COR-L47 (cell line): ENCODE data around the gene GNAI1.

Source experiments
- DNase-seq: peaks from one replicate; lab custom pipeline; 2025; lab: John Stamatoyannopoulos, UW

GNAI1 gene

GRCh38 chr7:80213814-80214213 is 79.2 kb downstream of the GNAI1 start:
- no peak for DNase-seq

- no peak for DNase-seq
Observed at GRCh38 chr7:80215734-80216133, 81.1 kb downstream of the GNAI1 start.

DNA sequence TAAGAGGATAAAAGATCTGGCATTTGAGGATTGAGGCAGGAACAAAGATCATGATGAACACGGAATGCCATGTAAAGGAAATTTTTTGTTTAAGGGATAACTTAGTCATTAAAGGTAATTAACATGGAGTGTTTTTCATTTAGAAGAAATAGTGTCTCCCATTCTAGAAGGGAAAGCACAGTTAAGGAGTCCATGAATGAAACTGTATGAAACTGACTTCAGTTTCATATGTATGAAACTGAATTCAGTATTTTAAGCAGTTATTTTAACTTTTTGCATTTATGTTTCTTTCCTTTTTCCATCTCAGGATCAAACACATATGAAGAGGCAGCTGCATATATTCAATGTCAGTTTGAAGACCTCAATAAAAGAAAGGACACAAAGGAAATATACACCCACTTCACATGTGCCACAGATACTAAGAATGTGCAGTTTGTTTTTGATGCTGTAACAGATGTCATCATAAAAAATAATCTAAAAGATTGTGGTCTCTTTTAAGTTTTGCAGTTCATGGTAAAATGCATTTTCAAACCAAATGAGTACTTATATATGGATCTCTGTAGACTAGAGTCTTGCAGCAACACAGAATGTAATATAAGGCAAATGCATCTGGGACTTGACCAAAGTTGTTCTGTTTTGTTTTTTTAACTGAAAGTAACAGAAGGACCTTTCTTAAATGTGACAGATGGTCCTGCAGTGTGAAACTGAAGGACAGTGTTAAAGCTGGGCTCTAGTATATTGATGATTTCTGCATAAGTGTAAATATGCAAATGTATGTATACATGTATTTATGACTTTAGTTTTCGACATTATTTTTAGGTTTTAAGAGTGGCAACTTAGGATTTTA is 82.6 kb downstream of the GNAI1 start:
- DNase-seq = no peak

DNA sequence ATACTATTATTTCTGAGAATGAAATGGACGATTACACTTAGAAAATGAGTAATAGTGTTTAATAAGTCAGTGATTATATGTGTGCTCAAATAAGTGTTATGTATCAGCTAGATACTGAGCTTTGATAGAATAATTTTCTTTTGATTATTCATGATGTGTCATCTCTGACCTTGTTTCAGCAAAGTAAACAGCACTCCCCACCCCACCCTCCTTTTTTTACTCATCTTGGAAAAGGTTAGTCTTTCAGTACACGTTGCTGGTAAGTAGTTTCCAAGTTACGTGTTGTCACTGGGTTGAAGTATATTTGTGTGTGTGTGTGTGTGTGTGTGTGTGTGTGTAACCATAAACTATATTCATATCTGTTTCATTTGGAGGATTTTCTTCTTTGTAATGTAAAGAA is 84.1 kb downstream of the GNAI1 start:
- no peak for DNase-seq

GRCh38 chr7:80220022-80220634 is 85.5 kb downstream of the GNAI1 start:
- DNase-seq = no peak

GRCh38 chr7:80224415-80224814 is 89.8 kb downstream of the GNAI1 start:
- DNase-seq = no peak

DNA sequence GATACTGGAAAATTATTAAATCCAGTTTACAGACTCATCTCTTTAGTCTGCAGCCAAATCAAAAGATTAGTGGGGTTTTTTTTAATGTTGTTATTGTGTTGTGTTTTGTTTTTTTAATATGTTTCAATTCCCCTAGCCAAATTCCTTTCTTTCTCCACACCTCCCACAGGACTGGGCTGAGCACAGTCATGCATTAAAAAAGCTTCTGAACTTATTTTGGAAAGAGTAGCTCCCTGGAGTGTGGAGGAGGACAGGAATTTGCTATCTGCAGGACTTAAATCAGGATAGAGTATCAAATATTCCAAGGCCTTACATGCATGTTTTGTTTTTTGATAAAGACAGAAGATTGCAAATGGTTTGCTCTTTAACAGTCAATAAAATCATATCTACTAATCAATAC is 90.7 kb downstream of the GNAI1 start:
- no peak for DNase-seq

- DNase-seq = no peak
Observed at GRCh38 chr7:80226629-80227028, 92.0 kb downstream of the GNAI1 start.

- DNase-seq = no peak
Observed at GRCh38 chr7:80230327-80230726, 95.7 kb downstream of the GNAI1 start.

DNA sequence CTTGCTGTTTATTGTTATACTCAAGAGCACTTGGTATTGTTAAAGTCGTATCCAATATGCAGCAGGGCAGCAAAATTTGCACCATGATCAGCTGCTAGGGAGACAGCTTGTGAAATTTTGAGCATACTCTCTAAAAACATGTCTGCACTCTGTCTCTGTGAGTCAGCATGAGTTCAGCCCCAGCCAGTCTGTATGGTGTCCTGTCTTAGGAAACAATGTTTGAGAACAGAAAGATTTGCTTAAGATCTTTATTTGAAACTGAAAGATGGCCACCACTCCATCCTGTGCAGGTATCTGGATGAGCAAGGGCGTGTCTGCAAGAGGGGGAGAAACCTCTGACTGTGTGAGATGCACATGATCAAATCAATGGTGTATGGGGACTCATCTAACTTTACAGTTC is 97.1 kb downstream of the GNAI1 start:
- DNase-seq = no peak

DNA sequence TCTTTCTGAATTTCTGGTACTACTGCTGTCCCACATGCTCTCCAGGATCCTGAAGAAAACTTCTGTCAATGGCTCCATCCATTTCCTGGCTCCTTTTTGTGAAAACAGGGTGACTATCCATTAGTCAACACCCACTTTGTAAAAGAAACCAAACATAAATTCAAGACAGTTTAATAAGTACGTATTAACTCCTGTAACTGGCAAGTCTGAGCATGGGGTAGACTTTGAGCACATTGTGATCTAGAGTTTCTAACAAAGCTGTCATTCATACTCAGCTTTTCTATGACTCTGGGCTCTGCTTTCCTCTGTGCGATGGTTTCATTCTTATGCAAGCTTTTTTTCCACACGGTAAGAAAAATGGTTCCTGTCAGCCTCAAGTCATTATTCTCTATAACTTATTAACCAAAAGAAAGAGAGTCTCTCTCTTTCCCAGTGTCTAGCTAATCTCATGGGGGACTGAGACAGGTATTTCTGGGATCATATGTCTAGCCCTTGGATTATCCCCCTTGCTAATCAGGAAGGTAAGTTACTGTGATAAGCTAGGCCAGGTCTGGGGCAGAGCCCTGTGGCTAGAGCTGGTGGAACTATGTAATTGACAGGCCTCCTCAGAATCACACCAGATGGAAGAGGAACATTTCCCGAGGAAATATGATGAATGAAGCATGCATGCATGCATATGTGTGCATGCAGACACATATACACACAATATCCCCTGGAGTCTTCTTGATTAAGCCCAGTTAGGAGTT is 98.5 kb downstream of the GNAI1 start:
- DNase-seq = no peak

DNA sequence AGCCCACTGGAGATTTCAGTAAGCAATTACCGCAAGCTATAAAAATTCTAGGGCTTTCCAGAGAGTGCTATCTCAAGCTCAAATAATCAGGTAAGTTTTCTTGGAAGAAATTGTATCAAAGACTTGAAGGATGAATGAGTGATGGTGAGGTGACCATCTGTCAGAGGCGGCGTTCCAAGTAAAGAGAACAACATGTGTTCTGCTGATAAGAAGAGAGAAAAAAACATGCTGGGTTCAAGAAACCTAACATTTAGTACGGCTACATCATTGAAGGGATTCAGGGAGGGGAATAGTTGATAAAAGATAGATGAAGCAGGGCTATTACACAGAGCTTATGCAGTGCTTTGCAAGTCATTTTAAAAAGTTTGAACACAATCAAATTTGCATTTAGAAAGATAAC is 100.7 kb downstream of the GNAI1 start:
- no peak for DNase-seq

DNA sequence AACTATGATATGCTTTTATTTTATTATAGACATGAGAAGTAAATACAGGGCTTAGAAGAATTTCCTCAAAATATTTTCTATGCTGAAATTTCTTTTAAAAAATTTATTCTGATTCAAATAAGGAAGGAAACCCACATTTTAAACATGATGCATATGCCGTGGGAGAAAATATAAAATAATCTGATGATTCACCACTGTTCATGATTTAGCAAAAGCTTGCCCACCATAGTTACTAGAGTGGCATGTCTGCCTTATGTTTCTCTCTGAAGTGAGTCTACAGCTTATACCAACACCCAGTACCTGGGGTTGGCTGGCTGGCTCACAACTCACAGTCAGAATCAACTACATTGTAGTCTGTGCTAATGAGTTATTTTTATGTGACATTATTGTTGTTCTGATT is 102.0 kb downstream of the GNAI1 start:
- no peak for DNase-seq

- DNase-seq = no peak
Observed at GRCh38 chr7:80240265-80241025, 105.8 kb downstream of the GNAI1 start.

DNA sequence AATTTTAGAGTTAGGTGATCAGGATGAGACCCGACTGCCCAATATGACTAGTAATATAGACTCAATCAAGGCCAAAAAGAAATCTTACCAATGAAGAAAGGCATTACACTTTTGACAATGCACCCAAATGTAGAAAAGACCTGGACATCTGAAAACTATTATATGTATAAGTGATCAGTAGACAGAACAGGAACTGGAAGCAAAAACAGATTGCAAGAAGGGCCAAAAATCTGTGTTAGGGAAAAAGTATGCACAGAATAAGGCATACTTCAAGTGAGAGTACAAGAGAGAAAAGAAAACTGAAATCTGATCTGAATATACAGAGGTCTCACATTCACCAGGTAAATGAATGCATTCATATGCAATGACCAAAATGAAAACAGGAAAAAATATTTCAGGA is 107.0 kb downstream of the GNAI1 start:
- no peak for DNase-seq

DNA sequence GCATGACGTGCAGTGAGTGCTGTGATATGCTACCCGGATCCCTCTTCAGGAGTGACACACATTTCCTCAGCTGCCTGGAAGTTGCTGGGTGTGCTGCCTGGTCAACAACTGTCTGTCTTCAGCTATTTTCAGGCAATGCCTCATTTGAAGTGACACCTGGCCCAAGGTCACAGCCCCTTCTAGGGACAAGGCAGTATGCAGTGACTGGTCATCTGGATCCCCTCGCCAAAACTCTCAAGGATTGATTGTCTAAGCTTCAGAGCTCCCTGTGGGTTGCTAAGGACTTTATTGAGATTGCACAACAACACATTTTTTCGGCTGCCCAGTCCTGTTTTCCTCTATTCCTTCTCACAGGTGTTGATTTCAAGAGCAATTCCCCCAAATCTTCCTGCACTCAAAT is 108.8 kb downstream of the GNAI1 start:
- no peak for DNase-seq

GRCh38 chr7:80244206-80244916 is 109.7 kb downstream of the GNAI1 start:
- no peak for DNase-seq

DNA sequence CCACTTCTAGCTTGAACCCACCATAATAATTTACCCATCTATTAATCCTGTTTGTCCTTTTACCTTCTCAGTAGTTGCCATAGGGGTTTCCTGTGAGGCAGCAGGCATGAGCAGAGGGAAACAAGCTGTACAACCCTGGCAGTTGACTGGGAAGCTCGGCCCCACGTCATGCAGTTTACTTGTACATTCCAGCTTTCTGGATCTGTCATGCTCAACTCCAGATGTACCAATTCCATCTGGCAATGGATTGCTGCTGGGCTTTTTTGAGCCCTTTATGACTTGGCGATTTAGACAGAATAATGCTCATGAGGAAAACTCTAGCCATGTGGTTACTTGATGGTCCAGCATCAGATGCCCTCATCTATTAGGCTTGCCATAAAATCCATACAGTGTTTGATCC is 112.5 kb downstream of the GNAI1 start:
- DNase-seq = no peak

GRCh38 chr7:80247891-80248290 is 113.3 kb downstream of the GNAI1 start:
- DNase-seq = no peak

DNA sequence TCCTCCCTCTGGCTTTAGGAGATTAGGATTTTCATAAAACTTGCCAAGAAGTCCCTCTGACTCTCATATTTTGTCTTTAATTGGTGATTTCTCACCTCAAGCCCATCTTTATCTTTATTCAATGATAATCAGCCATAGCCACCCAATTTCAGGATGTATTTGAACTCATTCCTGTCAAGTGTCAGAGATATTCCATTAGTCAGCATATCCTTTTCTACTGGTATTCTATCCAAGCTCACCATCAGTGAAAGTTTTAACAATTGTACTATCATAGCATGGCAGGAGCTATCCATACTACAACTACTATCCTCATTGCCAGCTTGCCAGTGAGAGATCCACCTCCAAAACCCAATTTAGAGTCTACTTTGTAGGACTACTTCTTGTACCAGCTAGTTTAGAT is 114.6 kb downstream of the GNAI1 start:
- no peak for DNase-seq

DNA sequence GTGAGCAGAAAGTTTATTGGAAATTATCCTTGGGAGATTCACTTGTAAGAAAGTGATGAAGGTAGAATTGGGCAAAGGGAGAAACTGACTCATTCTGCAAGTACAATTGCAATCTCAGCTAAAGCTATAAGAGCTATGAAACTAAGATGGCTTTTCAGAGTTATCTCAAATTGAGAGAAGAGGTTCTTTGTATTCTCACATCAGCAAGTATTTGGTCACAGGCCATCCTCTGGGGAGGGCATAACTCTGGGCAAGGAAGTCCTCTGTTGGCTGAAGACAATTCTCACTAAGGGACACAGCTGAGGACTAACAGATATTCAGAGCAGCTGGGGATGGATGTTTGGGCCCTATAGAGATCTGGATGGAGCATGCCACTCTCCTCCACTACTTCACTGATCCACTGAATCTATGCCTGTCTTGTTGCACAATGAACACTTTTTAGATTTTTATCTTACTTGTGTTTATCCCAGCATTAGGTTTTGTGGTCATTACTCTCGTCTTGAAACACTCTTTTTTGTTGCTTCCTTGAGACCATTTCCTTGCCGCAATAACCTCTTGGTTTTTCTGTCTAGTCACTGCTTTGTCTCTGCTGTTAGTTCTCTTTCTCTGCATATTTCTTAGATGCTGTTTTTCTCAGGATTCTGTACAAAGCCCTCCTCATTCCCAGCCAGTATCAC is 115.1 kb downstream of the GNAI1 start:
- DNase-seq = no peak
